Endothelial cell (in vitro differentiated cells): Measurements from ENCODE around the gene RCOR3. TPM values are rescaled to one million over a fixed set of nuclear protein-coding genes. Genes with fewer than 3 reads are reported as not detected.

Experiments used
- DNase-seq: peaks from one replicate; pipeline ENCODE4 v3.0.0; 2021; ENCODE audit warnings: low spot score
- H3K27ac Mint-ChIP-seq: one replicate; pipeline ENCODE4 v1.8.0; 2021; ENCODE audit warnings: mixed read lengths, inconsistent platforms; ENCODE audit not compliant: unreplicated experiment
- H3K27me3 Mint-ChIP-seq: one replicate; pipeline ENCODE4 v1.8.0; 2021; ENCODE audit warnings: mild to moderate bottlenecking, moderate library complexity, mixed read lengths, inconsistent platforms; ENCODE audit not compliant: unreplicated experiment
- H3K36me3 Mint-ChIP-seq: one replicate; pipeline ENCODE4 v1.8.0; 2021; ENCODE audit warnings: mild to moderate bottlenecking, low read depth, mixed read lengths, inconsistent platforms; ENCODE audit not compliant: unreplicated experiment
- H3K4me1 Mint-ChIP-seq: one replicate; pipeline ENCODE4 v1.8.0; 2021; ENCODE audit warnings: mild to moderate bottlenecking, mixed read lengths, inconsistent platforms; ENCODE audit not compliant: unreplicated experiment
- H3K4me3 Mint-ChIP-seq: one replicate; pipeline ENCODE4 v1.8.0; 2021; ENCODE audit warnings: mild to moderate bottlenecking, mixed read lengths, inconsistent platforms; ENCODE audit not compliant: unreplicated experiment
- H3K9me3 Mint-ChIP-seq: one replicate; pipeline ENCODE4 v1.8.0; 2021; ENCODE audit warnings: mixed read lengths, inconsistent platforms; ENCODE audit not compliant: unreplicated experiment
- CTCF ChIP-seq: fragments of 200-600 bp; sonication (generic); IDR thresholded peaks from one replicate; pipeline ENCODE4 v1.5.0; 2021; ENCODE audit warnings: antibody characterized with exemption; ENCODE audit not compliant: unreplicated experiment
- total RNA-seq: library from RNA; stranded (reverse); fragmentation: NEBNext Ultra II Directional; extraction: Animal tissue kit (Norgen Biotek cat#: 25700); gene quantifications from one replicate; pipeline ENCODE4 v1.2.1, GENCODE V29; 2021; ENCODE audit not compliant: unreplicated experiment

RCOR3 gene
- total RNA-seq, 1 donor from 2014 or later: 39.6 TPM

- no peaks in the 10 kb centered on the region for H3K9me3 Mint-ChIP-seq
- no peaks in the 10 kb centered on the region for H3K36me3 Mint-ChIP-seq
- no peak overlapping the region for H3K4me3 Mint-ChIP-seq
- no peak overlapping the region for H3K27ac Mint-ChIP-seq
- H3K27me3 Mint-ChIP-seq: no peaks in the 10 kb centered on the region
- no peak for DNase-seq
- no peak for TF ChIP-seq CTCF
- H3K4me1 Mint-ChIP-seq: no peaks in the 10 kb centered on the region
Measured at GRCh38 chr1:211280910-211281309, 21.7 kb downstream of the RCOR3 start.

- H3K36me3 Mint-ChIP-seq: no peaks in the 10 kb centered on the region
- no peak for DNase-seq
- no peaks in the 10 kb centered on the region for H3K4me1 Mint-ChIP-seq
- no peaks in the 10 kb centered on the region for H3K27me3 Mint-ChIP-seq
- no peaks in the 10 kb centered on the region for H3K9me3 Mint-ChIP-seq
- H3K27ac Mint-ChIP-seq: no peak overlapping the region
- no peak overlapping the region for H3K4me3 Mint-ChIP-seq
- no peak for TF ChIP-seq CTCF
Measured at GRCh38 chr1:211281320-211282022, 22.3 kb downstream of the RCOR3 start.

- no peaks in the 10 kb centered on the region for H3K9me3 Mint-ChIP-seq
- H3K4me3 Mint-ChIP-seq: no peak overlapping the region
- no peak for DNase-seq
- no peak for TF ChIP-seq CTCF
- no peaks in the 10 kb centered on the region for H3K27me3 Mint-ChIP-seq
- peaks cover 5% of the 10 kb centered on the region for H3K4me1 Mint-ChIP-seq
- no peak overlapping the region for H3K27ac Mint-ChIP-seq
- no peaks in the 10 kb centered on the region for H3K36me3 Mint-ChIP-seq
Measured at GRCh38 chr1:211282023-211282373, 22.8 kb downstream of the RCOR3 start.

- no peak for TF ChIP-seq CTCF
- H3K4me1 Mint-ChIP-seq: peaks cover 8% of the 10 kb centered on the region
- H3K4me3 Mint-ChIP-seq: no peak overlapping the region
- H3K36me3 Mint-ChIP-seq: peaks cover 3% of the 10 kb centered on the region
- H3K9me3 Mint-ChIP-seq: no peaks in the 10 kb centered on the region
- H3K27ac Mint-ChIP-seq: no peak overlapping the region
- H3K27me3 Mint-ChIP-seq: no peaks in the 10 kb centered on the region
- DNase-seq: no peak
Measured at GRCh38 chr1:211285196-211285595, 26.0 kb downstream of the RCOR3 start.

GRCh38 chr1:211287218-211287617 lies 28.1 kb downstream of the RCOR3 start:
- no peak overlapping the region for H3K27ac Mint-ChIP-seq
- peaks cover 12% of the 10 kb centered on the region for H3K36me3 Mint-ChIP-seq
- H3K4me1 Mint-ChIP-seq: peaks cover 8% of the 10 kb centered on the region
- no peak overlapping the region for H3K4me3 Mint-ChIP-seq
- no peak for TF ChIP-seq CTCF
- H3K9me3 Mint-ChIP-seq: no peaks in the 10 kb centered on the region
- DNase-seq: no peak
- no peaks in the 10 kb centered on the region for H3K27me3 Mint-ChIP-seq
